ENCODE measurements around the gene MUC2. TPM values are rescaled to one million over a fixed set of nuclear protein-coding genes. Genes with fewer than 3 reads are reported as not detected.

MUC2 gene
- total RNA-seq, 4 donors from 2014 or later: 0.08 TPM; not detected in 3

GRCh38 chr11:1081601-1082311, 7.1 kb downstream of the MUC2 start:
- no peak for TF ChIP-seq EP300 (IDR thresholded peaks at IDR 0.05)
- H3K36me3 ChIP-seq: no peaks in the 10 kb centered on the region
- no peaks in the 10 kb centered on the region for H3K4me1 ChIP-seq
- H3K9me3 ChIP-seq: no peaks in the 10 kb centered on the region
- WGBS, 2 donors (ENCODE audit: low coverage in 1 of 2): no CpG with 5 or more reads among the region's 33 CpGs
- H3K27me3 ChIP-seq: peaks cover 62% of the 10 kb centered on the region
- H3K4me3 ChIP-seq: no peak overlapping the region
- no peak overlapping the region for H3K27ac ChIP-seq
- no peak for ATAC-seq

- peaks cover 56% of the 10 kb centered on the region for H3K27me3 ChIP-seq
- no peak overlapping the region for H3K27ac ChIP-seq
- H3K4me1 ChIP-seq: no peaks in the 10 kb centered on the region
- H3K4me3 ChIP-seq: no peak overlapping the region
- no peaks in the 10 kb centered on the region for H3K36me3 ChIP-seq
- no CpG with 5 or more reads among the region's 14 CpGs for WGBS, 2 donors (ENCODE audit: low coverage in 1 of 2)
- no peak for TF ChIP-seq EP300 (IDR thresholded peaks at IDR 0.05)
- TF ChIP-seq CTCF (IDR thresholded peaks at IDR 0.05): no peak
- no peak for TF ChIP-seq POLR2AphosphoS5 (IDR thresholded peaks at IDR 0.05)
- TF ChIP-seq POLR2A (IDR thresholded peaks at IDR 0.05): no peak
- ATAC-seq: no peak
- H3K9me3 ChIP-seq: no peaks in the 10 kb centered on the region
Observed at GRCh38 chr11:1082346-1082727, 7.7 kb downstream of the MUC2 start.

- no peak overlapping the region for H3K4me3 ChIP-seq
- H3K36me3 ChIP-seq: no peaks in the 10 kb centered on the region
- no peaks in the 10 kb centered on the region for H3K4me1 ChIP-seq
- no peak for TF ChIP-seq POLR2A (IDR thresholded peaks at IDR 0.05)
- no CpG with 5 or more reads among the region's 33 CpGs for WGBS, 2 donors (ENCODE audit: low coverage in 1 of 2)
- no peak overlapping the region for H3K27ac ChIP-seq
- H3K27me3 ChIP-seq: peaks cover 50% of the 10 kb centered on the region
- ATAC-seq: no peak
- no peaks in the 10 kb centered on the region for H3K9me3 ChIP-seq
Observed at GRCh38 chr11:1082728-1083620, 8.3 kb downstream of the MUC2 start.

GRCh38 chr11:1083621-1084551, 9.2 kb downstream of the MUC2 start:
- no peak overlapping the region for H3K4me3 ChIP-seq
- ATAC-seq: no peak
- no peaks in the 10 kb centered on the region for H3K4me1 ChIP-seq
- no peaks in the 10 kb centered on the region for H3K9me3 ChIP-seq
- no peak for TF ChIP-seq CTCF (IDR thresholded peaks at IDR 0.05)
- no peak for TF ChIP-seq POLR2A (IDR thresholded peaks at IDR 0.05)
- TF ChIP-seq POLR2AphosphoS5 (IDR thresholded peaks at IDR 0.05): no peak
- H3K27ac ChIP-seq: no peak overlapping the region
- no peaks in the 10 kb centered on the region for H3K36me3 ChIP-seq
- peaks cover 46% of the 10 kb centered on the region for H3K27me3 ChIP-seq
- WGBS, 2 donors (ENCODE audit: low coverage in 1 of 2): 57 to 71% methylated on average over 4 to 5 of the region's 34 CpGs

- H3K4me1 ChIP-seq: no peaks in the 10 kb centered on the region
- no peak overlapping the region for H3K4me3 ChIP-seq
- H3K27ac ChIP-seq: no peak overlapping the region
- TF ChIP-seq CTCF (IDR thresholded peaks at IDR 0.05) (no peak), POLR2A (IDR thresholded peaks at IDR 0.05) (no peak), POLR2AphosphoS5 (IDR thresholded peaks at IDR 0.05) (no peak), EP300 (IDR thresholded peaks at IDR 0.05) (no peak)
- H3K9me3 ChIP-seq: no peaks in the 10 kb centered on the region
- H3K36me3 ChIP-seq: no peaks in the 10 kb centered on the region
- H3K27me3 ChIP-seq: peaks cover 46% of the 10 kb centered on the region
- ATAC-seq: no peak
- WGBS, 2 donors (ENCODE audit: low coverage in 1 of 2): 51% methylated on average over 4 of the region's 49 CpGs; no CpG with 5 or more reads in 1 of the 2 donors
Observed at GRCh38 chr11:1084561-1085439, 10.1 kb downstream of the MUC2 start.
